ENCODE results near the gene CT45A10. TPM values are rescaled to one million over a fixed set of nuclear protein-coding genes. Genes with fewer than 3 reads are reported as not detected.
"Not testable (repeated sequence)": the region's sequence is repeated elsewhere in the genome, so short reads cannot be mapped to it uniquely, and the experiment has no call there.

Gene CT45A10
- total and polyA plus RNA-seq, 3 donors from 2014 or later: 10.0 to 27.9 (median 17.7) TPM

GRCh38 chrX:135854438-135854837 lies 38.8 kb downstream of the CT45A10 start, which contains the start of gene CT45A8:
TSS of gene CT45A8 (minus strand) at chrX:135854538. CDS start at chrX:135850783, 3,755 bp downstream.
- H3K27ac ChIP-seq; H3K9me3 ChIP-seq; H3K4me3 ChIP-seq; DNase-seq; H3K4me1 ChIP-seq; H3K27me3 ChIP-seq; intact Hi-C loops (cut with DNase I; ENCODE audit: low total_unique reads); H3K36me3 ChIP-seq (ENCODE audit: low read depth, missing control alignments): not testable (repeated sequence)
- WGBS, 2 donors: no CpG with 5 or more reads among the region's 17 CpGs

GRCh38 chrX:135837180-135837579 lies 56.1 kb downstream of the CT45A10 start, which contains the start of gene CT45A7:
TSS of gene CT45A7 (minus strand) at chrX:135837280. CDS start at chrX:135833533, 3,747 bp downstream.
- H3K4me3 ChIP-seq; H3K27ac ChIP-seq; H3K4me1 ChIP-seq; intact Hi-C loops (cut with DNase I; ENCODE audit: low total_unique reads); DNase-seq; H3K9me3 ChIP-seq; H3K27me3 ChIP-seq; H3K36me3 ChIP-seq (ENCODE audit: low read depth, missing control alignments): not testable (repeated sequence)
- WGBS, 2 donors: no CpG with 5 or more reads among the region's 17 CpGs

Other genes starting within 250 kb of the CT45A10 start
- gene CT45A1, start 179.8 kb downstream of the CT45A10 start, total RNA-seq: 10 to 100 TPM in 1 of 2 donors, 1 to 10 TPM in 1; 6.6 to 11.9 TPM
- gene CT45A1, start 179.8 kb downstream of the CT45A10 start, polyA plus RNA-seq (ENCODE audit: insufficient read depth, low read depth, low replicate concordance): 8.3 TPM
- gene CT45A3, start 125.3 kb downstream of the CT45A10 start, total RNA-seq: 10 to 100 TPM; 19.9 to 27.5 TPM
- 20.7 TPM for gene CT45A3, start 125.3 kb downstream of the CT45A10 start, polyA plus RNA-seq (ENCODE audit: insufficient read depth, low read depth, low replicate concordance)
- gene CT45A5, start 107.9 kb downstream of the CT45A10 start, total RNA-seq: 1 to 10 TPM; 6.2 to 8.1 TPM
- gene CT45A5, start 107.9 kb downstream of the CT45A10 start, polyA plus RNA-seq (ENCODE audit: insufficient read depth, low read depth, low replicate concordance): 6.7 TPM
- gene CT45A6, start 90.7 kb downstream of the CT45A10 start, total RNA-seq: not detected
- gene CT45A6, start 90.7 kb downstream of the CT45A10 start, polyA plus RNA-seq (ENCODE audit: insufficient read depth, low read depth, low replicate concordance): not detected
- under 1 TPM in 1 of 2 donors, not detected in 1; 0.31 TPM for gene CT45A2, start 73.4 kb downstream of the CT45A10 start, total RNA-seq
- gene CT45A2, start 73.4 kb downstream of the CT45A10 start, polyA plus RNA-seq (ENCODE audit: insufficient read depth, low read depth, low replicate concordance): 0.37 TPM
- gene CT45A7, start 56.2 kb downstream of the CT45A10 start, total RNA-seq: not detected
- gene CT45A7, start 56.2 kb downstream of the CT45A10 start, polyA plus RNA-seq (ENCODE audit: insufficient read depth, low read depth, low replicate concordance): 0.83 TPM
- under 1 TPM in 1 of 2 donors, not detected in 1; 0.31 TPM for gene CT45A8, start 38.9 kb downstream of the CT45A10 start, total RNA-seq
- 0.37 TPM for gene CT45A8, start 38.9 kb downstream of the CT45A10 start, polyA plus RNA-seq (ENCODE audit: insufficient read depth, low read depth, low replicate concordance)
- gene CT45A9, start 21.6 kb downstream of the CT45A10 start, total RNA-seq: not detected
- gene CT45A9, start 21.6 kb downstream of the CT45A10 start, polyA plus RNA-seq (ENCODE audit: insufficient read depth, low read depth, low replicate concordance): not detected
- 1 to 10 TPM; 3.9 to 5.5 TPM for gene SAGE1, start 272 bp upstream of the CT45A10 start, total RNA-seq
- gene SAGE1, start 272 bp upstream of the CT45A10 start, polyA plus RNA-seq (ENCODE audit: insufficient read depth, low read depth, low replicate concordance): 5.3 TPM
- 10 to 100 TPM in 1 of 2 donors, 1 to 10 TPM in 1; 9.8 to 11.1 TPM for gene MMGT1, start 80.5 kb upstream of the CT45A10 start, total RNA-seq
- gene MMGT1, start 80.5 kb upstream of the CT45A10 start, polyA plus RNA-seq (ENCODE audit: insufficient read depth, low read depth, low replicate concordance): 8.8 TPM
- 10 to 100 TPM; 18.3 to 19.9 TPM for gene SLC9A6, start 92.0 kb upstream of the CT45A10 start, total RNA-seq
- gene SLC9A6, start 92.0 kb upstream of the CT45A10 start, polyA plus RNA-seq (ENCODE audit: insufficient read depth, low read depth, low replicate concordance): 13.0 TPM

Measured in testis (tissue), 3 donors.